GM23338 (cell line): ENCODE measurements around the gene DUSP8. TPM values are rescaled to one million over a fixed set of nuclear protein-coding genes. Genes with fewer than 3 reads are reported as not detected.

Source experiments
- ATAC-seq: fragments of 200-7000 bp; cut with Tn5 transposase; 3 replicates; pipeline ENCODE4 v1.9.1; 2020
- DNase-seq: peaks from one replicate; pipeline ENCODE4 v3.0.0-alpha.2; 2015; ENCODE audit warnings: low spot score
- H2AFZ ChIP-seq: fragments of 200-600 bp; sonication (generic); 2 replicates; pipeline ENCODE4 v1.8.0; 2016; ENCODE audit warnings: antibody characterized with exemption, mild to moderate bottlenecking, moderate library complexity
- H3F3A ChIP-seq: fragments of 200-600 bp; sonication (generic); replicated peaks from 2 replicates; pipeline ENCODE4 v1.8.0; 2017; ENCODE audit warnings: antibody characterized with exemption, mixed run types, low read depth
- H3K27ac ChIP-seq: fragments of 200-600 bp; sonication (generic); 2 replicates; pipeline ENCODE4 v1.6.1; 2016; ENCODE audit warnings: low read depth
- H3K27me3 ChIP-seq: fragments of 200-600 bp; sonication (generic); 2 replicates; pipeline ENCODE4 v1.8.0; 2016; ENCODE audit warnings: mild to moderate bottlenecking, mixed run types, moderate library complexity; ENCODE audit not compliant: insufficient read depth
- H3K36me3 ChIP-seq: fragments of 200-600 bp; sonication (generic); 2 replicates; pipeline ENCODE4 v1.8.0; 2016; ENCODE audit warnings: mild to moderate bottlenecking; ENCODE audit not compliant: insufficient read depth
- H3K4me1 ChIP-seq: fragments of 200-600 bp; sonication (generic); 2 replicates; pipeline ENCODE4 v1.8.0; 2016; ENCODE audit warnings: mild to moderate bottlenecking, moderate library complexity; ENCODE audit not compliant: insufficient read depth
- H3K4me2 ChIP-seq: fragments of 200-600 bp; sonication (generic); 2 replicates; pipeline ENCODE4 v1.7.1; 2017; ENCODE audit warnings: mixed run types
- H3K4me3 ChIP-seq: fragments of 200-600 bp; sonication (generic); 2 replicates; pipeline ENCODE4 v1.6.1; 2016; ENCODE audit warnings: mixed run types
- H3K79me2 ChIP-seq: fragments of 200-600 bp; sonication (generic); replicated peaks from 2 replicates; pipeline ENCODE4 v1.8.0; 2017; ENCODE audit warnings: mild to moderate bottlenecking; ENCODE audit not compliant: insufficient read depth
- H3K9me2 ChIP-seq: fragments of 200-600 bp; sonication (generic); 2 replicates; pipeline ENCODE4 v1.8.0; 2017; ENCODE audit not compliant: insufficient read depth
- H4K20me1 ChIP-seq: fragments of 200-600 bp; sonication (generic); replicated peaks from 2 replicates; pipeline ENCODE4 v1.8.0; 2017; ENCODE audit warnings: mild to moderate bottlenecking; ENCODE audit not compliant: insufficient read depth
- H3K27ac Mint-ChIP-seq: 2 replicates; pipeline ENCODE4 v1.8.0; 2020; ENCODE audit warnings: inconsistent platforms, mild to moderate bottlenecking, moderate library complexity, mixed read lengths
- H3K27me3 Mint-ChIP-seq: 3 replicates; pipeline ENCODE4 v1.8.0; 2022; ENCODE audit warnings: low read depth, mild to moderate bottlenecking, moderate library complexity, mixed read lengths, inconsistent platforms; ENCODE audit not compliant: insufficient read depth, poor library complexity
- H3K36me3 Mint-ChIP-seq: 3 replicates; pipeline ENCODE4 v1.8.0; 2021; ENCODE audit warnings: low read depth, mild to moderate bottlenecking, inconsistent platforms, moderate library complexity, mixed read lengths
- H3K4me1 Mint-ChIP-seq: 3 replicates; pipeline ENCODE4 v1.8.0; 2020; ENCODE audit warnings: mild to moderate bottlenecking, inconsistent platforms, mixed read lengths
- H3K4me3 Mint-ChIP-seq: 3 replicates; pipeline ENCODE4 v1.8.0; 2021; ENCODE audit warnings: moderate library complexity, mild to moderate bottlenecking, inconsistent platforms, mixed read lengths
- H3K9me3 Mint-ChIP-seq: 3 replicates; pipeline ENCODE4 v1.8.0; 2020; ENCODE audit warnings: moderate library complexity, mild to moderate bottlenecking, inconsistent platforms, mixed read lengths
- CREB1 ChIP-seq: fragments of 250-450 bp; sonication (Bioruptor Pico); IDR thresholded peaks from 2 replicates; pipeline ENCODE4 v1.5.0; 2020; ENCODE audit warnings: low read depth, mild to moderate bottlenecking, moderate library complexity
- polyA plus RNA-seq: library from polyadenylated mRNA; unstranded; fragments of >200 nt; fragmentation: Nextera tagmentation; extraction: Ambion mirVana; gene quantifications from 2 replicates; pipeline ENCODE4 v1.2.1, GENCODE V29; 2016
- total RNA-seq: library from RNA; depleted of rRNA; stranded (reverse); fragments of >200 nt; shearing (Covaris generic); gene quantifications from 2 replicates; pipeline ENCODE4 v1.2.3, GENCODE V29; 2014
- TF ChIP-seq, protein P1 (sequence below): fragments of 250-450 bp; sonication (Bioruptor Pico); IDR thresholded peaks from 2 replicates; pipeline ENCODE4 v1.5.0; 2020; ENCODE audit warnings: mild to moderate bottlenecking, moderate library complexity

The DUSP8 gene
- total and polyA plus RNA-seq, 2 experiments from 2014 or later, result 1.1 TPM

- peaks cover 51% of the 10 kb centered on the region for H3K27me3 Mint-ChIP-seq
- Histone ChIP-seq H2AFZ (no peak overlapping the region), H3F3A (no peaks in the 10 kb centered on the region)
These were observed 12.7 kb downstream of the DUSP8 start for GRCh38 chr11:1559111-1559951.

More at GRCh38 chr11:1559111-1559951, 12.7 kb downstream of the DUSP8 start:
- H3K4me3 Mint-ChIP-seq, result 0 out of 3 replicates have a peak overlapping the region, but pooled peaks have one; percentile 14
- H3K4me1 ChIP-seq, result peaks cover 35% of the 10 kb centered on the region
- H3K36me3 Mint-ChIP-seq, result no peaks in the 10 kb centered on the region
- peak overlapping the region; percentile 20; the same call in 1 of the 2 replicates for H3K4me3 ChIP-seq
- H3K4me1 Mint-ChIP-seq, result peaks cover 24% of the 10 kb centered on the region
- no peak overlapping the region for H3K27ac Mint-ChIP-seq
- H3K27ac ChIP-seq, result no peak overlapping the region
- H3K4me2 ChIP-seq, result peak overlapping the region; percentile 76
- no peaks in the 10 kb centered on the region for H4K20me1 ChIP-seq
- no peaks in the 10 kb centered on the region for H3K9me2 ChIP-seq
- H3K9me3 Mint-ChIP-seq, result no peaks in the 10 kb centered on the region
- H3K79me2 ChIP-seq, result no peaks in the 10 kb centered on the region
- TF ChIP-seq CREB1 (CRISPR knock-in tag), result peak; percentile 41; the same call in 1 of the 2 replicates
- TF ChIP-seq, protein P1, sequence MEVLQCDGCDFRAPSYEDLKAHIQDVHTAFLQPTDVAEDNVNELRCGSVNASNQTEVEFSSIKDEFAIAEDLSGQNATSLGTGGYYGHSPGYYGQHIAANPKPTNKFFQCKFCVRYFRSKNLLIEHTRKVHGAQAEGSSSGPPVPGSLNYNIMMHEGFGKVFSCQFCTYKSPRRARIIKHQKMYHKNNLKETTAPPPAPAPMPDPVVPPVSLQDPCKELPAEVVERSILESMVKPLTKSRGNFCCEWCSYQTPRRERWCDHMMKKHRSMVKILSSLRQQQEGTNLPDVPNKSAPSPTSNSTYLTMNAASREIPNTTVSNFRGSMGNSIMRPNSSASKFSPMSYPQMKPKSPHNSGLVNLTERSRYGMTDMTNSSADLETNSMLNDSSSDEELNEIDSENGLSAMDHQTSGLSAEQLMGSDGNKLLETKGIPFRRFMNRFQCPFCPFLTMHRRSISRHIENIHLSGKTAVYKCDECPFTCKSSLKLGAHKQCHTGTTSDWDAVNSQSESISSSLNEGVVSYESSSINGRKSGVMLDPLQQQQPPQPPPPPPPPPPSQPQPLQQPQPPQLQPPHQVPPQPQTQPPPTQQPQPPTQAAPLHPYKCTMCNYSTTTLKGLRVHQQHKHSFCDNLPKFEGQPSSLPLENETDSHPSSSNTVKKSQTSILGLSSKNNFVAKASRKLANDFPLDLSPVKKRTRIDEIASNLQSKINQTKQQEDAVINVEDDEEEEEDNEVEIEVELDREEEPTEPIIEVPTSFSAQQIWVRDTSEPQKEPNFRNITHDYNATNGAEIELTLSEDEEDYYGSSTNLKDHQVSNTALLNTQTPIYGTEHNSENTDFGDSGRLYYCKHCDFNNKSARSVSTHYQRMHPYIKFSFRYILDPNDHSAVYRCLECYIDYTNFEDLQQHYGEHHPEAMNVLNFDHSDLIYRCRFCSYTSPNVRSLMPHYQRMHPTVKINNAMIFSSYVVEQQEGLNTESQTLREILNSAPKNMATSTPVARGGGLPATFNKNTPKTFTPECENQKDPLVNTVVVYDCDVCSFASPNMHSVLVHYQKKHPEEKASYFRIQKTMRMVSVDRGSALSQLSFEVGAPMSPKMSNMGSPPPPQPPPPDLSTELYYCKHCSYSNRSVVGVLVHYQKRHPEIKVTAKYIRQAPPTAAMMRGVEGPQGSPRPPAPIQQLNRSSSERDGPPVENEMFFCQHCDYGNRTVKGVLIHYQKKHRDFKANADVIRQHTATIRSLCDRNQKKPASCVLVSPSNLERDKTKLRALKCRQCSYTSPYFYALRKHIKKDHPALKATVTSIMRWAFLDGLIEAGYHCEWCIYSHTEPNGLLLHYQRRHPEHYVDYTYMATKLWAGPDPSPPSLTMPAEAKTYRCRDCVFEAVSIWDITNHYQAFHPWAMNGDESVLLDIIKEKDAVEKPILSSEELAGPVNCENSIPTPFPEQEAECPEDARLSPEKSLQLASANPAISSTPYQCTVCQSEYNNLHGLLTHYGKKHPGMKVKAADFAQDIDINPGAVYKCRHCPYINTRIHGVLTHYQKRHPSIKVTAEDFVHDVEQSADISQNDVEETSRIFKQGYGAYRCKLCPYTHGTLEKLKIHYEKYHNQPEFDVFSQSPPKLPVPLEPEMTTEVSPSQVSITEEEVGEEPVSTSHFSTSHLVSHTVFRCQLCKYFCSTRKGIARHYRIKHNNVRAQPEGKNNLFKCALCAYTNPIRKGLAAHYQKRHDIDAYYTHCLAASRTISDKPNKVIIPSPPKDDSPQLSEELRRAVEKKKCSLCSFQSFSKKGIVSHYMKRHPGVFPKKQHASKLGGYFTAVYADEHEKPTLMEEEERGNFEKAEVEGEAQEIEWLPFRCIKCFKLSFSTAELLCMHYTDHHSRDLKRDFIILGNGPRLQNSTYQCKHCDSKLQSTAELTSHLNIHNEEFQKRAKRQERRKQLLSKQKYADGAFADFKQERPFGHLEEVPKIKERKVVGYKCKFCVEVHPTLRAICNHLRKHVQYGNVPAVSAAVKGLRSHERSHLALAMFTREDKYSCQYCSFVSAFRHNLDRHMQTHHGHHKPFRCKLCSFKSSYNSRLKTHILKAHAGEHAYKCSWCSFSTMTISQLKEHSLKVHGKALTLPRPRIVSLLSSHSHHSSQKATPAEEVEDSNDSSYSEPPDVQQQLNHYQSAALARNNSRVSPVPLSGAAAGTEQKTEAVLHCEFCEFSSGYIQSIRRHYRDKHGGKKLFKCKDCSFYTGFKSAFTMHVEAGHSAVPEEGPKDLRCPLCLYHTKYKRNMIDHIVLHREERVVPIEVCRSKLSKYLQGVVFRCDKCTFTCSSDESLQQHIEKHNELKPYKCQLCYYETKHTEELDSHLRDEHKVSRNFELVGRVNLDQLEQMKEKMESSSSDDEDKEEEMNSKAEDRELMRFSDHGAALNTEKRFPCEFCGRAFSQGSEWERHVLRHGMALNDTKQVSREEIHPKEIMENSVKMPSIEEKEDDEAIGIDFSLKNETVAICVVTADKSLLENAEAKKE, result no peak
- peaks cover 39% of the 10 kb centered on the region for H3K27me3 ChIP-seq
- DNase-seq (peak; percentile 84), ATAC-seq (peak; percentile 61)
- H3K36me3 ChIP-seq, result no peaks in the 10 kb centered on the region
